VCaP (cell line): Measurements from ENCODE around the gene CCDC102A.
"Not testable (repeated sequence)": the region's sequence is repeated elsewhere in the genome, so short reads cannot be mapped to it uniquely, and the experiment has no call there.

Experiments
- H3K27ac ChIP-seq: fragments of 450-650 bp; 2 replicates; pipeline ENCODE4 v1.5.1; 2017
- TF ChIP-seq, protein P1 (sequence below): fragments of 450-650 bp; conservative IDR thresholded peaks from 2 replicates; pipeline ENCODE4 v1.5.1; 2017; ENCODE audit warnings: mild to moderate bottlenecking, moderate library complexity

CCDC102A gene

DNA sequence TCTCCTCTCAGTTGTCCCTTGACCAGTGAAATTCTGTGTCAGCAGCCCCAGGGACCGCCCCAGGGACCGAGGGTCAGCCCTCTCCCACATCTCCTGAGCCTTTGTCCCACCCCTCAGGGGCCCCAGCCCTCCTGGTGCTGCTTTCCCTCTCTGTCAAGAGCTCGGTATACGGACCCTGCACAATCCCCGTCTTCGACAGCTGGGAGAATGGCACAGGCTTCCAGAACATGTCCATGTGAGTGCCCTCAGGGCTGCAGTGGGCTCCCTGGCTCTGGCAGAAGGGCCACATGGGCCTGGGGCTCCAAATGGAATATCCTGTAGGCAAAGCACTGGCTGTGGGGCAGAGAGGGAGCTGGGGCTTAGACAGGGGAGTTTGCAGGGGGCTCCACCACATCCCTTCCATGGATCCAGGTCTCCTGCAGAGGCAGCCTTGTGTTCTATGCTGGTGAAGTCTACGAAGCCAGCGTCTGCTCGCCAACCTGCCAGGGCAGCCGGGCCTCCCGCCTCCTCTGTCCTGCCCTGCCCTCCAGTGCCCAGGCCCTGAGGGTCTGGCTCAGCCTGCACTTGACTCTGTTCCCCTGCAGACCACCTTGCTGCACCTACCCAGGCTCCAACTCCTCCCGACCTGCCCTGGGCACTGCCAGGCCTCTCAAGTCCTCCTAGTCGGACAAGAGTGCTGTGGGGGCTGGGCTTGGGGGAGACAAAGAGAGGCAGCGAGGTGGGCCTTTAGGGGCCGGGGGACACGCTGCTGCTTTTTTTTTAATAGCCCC is 34.1 kb upstream of the CCDC102A start:
- TF ChIP-seq, protein P1, sequence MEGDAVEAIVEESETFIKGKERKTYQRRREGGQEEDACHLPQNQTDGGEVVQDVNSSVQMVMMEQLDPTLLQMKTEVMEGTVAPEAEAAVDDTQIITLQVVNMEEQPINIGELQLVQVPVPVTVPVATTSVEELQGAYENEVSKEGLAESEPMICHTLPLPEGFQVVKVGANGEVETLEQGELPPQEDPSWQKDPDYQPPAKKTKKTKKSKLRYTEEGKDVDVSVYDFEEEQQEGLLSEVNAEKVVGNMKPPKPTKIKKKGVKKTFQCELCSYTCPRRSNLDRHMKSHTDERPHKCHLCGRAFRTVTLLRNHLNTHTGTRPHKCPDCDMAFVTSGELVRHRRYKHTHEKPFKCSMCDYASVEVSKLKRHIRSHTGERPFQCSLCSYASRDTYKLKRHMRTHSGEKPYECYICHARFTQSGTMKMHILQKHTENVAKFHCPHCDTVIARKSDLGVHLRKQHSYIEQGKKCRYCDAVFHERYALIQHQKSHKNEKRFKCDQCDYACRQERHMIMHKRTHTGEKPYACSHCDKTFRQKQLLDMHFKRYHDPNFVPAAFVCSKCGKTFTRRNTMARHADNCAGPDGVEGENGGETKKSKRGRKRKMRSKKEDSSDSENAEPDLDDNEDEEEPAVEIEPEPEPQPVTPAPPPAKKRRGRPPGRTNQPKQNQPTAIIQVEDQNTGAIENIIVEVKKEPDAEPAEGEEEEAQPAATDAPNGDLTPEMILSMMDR, result no peak
- no peak overlapping the region for H3K27ac ChIP-seq

DNA sequence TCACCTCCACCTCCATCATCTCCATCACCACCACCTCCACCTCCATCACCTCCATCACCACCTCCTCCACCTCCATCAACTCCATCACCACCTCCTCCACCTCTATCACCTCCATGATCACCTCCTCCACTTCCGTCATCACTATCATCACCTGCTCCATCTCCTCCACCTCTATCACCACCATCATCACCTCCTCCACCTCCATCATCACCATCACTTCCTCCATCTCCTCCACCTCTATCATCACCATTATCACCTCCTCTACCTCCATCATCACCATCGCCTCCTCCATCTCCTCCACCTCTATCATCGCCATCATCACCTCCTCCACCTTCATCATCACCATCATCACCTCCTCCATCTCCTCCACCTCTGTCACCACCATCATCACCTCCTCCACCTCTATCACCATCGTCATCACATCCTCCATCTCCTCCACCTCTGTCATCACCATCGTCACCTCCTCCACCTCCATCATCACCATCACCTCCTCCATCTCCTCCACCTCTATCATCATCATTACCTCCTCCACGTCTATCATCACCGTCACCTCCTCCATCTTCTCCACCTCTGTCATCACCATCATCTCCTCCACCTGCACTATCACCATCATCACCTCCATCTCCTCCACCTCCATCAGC is 33.1 kb upstream of the CCDC102A start:
- TF ChIP-seq, protein P1, result no peak
- H3K27ac ChIP-seq, result no peak overlapping the region

DNA sequence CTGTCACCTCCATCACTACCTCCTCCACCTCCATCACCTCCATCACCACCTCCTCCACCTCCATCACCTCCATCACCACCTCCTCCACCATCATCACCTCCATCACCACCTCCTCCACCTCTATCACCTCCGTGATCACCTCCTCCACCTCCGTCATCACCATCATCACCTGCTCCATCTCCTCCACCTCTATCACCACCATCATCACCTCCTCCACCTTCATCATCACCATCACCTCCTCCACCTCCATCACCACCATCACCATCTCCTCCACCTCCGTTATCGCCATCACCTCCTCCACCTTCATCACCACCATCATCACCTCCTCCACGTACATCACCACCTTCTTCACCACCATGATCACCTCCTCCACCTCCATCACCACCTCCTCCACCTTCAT is 32.4 kb upstream of the CCDC102A start:
- not testable (repeated sequence) for H3K27ac ChIP-seq

DNA sequence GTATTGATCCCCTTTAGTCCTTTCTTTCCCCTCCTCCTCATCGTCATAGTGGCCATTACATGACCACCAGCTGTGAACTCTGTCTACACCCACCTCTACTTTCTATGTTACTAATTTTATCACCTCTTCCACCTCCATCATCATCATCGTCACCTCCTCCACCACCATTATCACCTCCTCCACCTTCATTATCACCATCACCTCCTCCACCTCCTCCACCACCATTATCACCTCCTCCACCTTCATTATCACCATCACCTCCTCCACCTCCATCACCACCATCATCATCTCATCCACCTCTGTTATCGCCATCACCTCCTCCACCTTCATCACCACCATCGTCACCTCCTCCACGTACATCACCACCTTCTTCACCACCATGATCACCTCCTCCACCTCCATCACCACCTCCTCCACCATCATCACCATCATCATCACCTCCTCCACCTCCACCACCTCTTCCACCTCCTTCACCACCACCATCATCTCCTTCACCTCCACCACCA is 31.9 kb upstream of the CCDC102A start:
- TF ChIP-seq, protein P1, result no peak
- H3K27ac ChIP-seq, result no peak overlapping the region

DNA sequence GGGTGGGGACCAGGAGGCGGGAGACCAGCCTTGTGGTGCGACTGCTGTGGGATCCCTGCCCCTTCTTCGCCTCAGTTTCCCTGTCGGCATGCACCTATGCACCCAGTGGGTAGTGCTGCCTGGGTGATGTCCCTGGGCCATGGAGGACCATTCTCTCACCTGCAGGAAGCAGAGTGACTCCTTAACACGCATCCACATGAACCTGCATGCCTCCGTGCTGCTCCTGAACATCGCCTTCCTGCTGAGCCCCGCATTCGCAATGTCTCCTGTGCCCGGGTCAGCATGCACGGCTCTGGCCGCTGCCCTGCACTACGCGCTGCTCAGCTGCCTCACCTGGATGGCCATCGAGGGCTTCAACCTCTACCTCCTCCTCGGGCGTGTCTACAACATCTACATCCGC is 31.3 kb upstream of the CCDC102A start:
- H3K27ac ChIP-seq, result no peak overlapping the region
- TF ChIP-seq, protein P1, result no peak

DNA sequence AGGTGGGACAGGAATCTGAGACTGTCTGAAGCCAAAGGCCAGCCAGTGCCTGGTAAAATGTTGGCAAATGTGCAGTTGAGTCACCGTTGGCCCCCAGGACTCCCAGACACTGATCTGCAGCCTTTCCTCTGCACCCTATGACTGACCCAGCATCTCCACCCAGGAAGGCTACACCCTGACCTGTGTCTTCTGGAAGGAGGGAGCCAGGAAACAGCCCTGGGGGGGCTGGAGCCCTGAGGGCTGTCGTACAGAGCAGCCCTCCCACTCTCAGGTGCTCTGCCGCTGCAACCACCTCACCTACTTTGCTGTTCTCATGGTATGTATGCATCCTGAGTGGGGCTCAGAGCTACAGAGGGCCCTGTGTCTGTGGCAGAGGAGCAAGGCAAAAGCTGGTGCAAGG is 30.1 kb upstream of the CCDC102A start:
- TF ChIP-seq, protein P1, result no peak

DNA sequence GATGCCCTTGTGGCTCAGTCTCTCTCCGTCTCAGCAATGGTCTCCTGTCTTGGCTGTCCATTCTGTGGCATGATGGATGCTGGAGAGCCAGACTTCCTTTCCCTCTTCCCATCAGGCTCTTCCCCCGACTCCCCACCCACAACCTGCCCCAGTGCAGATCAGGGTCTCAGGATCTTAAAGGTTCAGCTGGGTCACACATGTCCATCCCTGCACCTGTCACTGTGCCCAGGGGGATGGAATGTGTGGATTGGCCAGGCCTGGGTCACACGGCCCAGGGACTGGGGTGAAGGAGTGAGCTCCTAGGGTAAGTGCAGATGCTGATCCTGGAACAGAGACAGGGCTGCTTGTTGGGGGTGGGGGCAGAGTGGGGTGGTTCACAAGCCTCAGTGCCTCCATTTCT is 29.1 kb upstream of the CCDC102A start:
- TF ChIP-seq, protein P1, result no peak
- no peak overlapping the region for H3K27ac ChIP-seq

More for the DNA sequence above, 30.1 kb upstream of the CCDC102A start:
- no peak overlapping the region for H3K27ac ChIP-seq
